ENCODE results near the gene UPF1. TPM values are rescaled to one million over a fixed set of nuclear protein-coding genes. Genes with fewer than 3 reads are reported as not detected.
A peak's percentile ranks its signal among the peaks of the same experiment; 100 is the strongest.

Gene UPF1
- total RNA-seq, 1 experiment from 2014 or later: 92.6 TPM

GRCh38 chr19:18878058-18878797 is 46.5 kb downstream of the UPF1 start:
- Histone ChIP-seq H3K4me3 (ENCODE audit: insufficient read depth, low read depth, low read length) (no peak overlapping the region), H3K36me3 (replicated peaks; ENCODE audit: control insufficient read depth, insufficient read depth, low read length) (peaks cover 1% of the 10 kb centered on the region; the same call in 1 of the 2 replicates), H3K27me3 (ENCODE audit: control insufficient read depth, insufficient read depth, low read length) (no peaks in the 10 kb centered on the region)
- DNase-seq: no peak

- no peak for DNase-seq
- Histone ChIP-seq H3K36me3 (replicated peaks; ENCODE audit: control insufficient read depth, insufficient read depth, low read length) (peaks cover 1% of the 10 kb centered on the region; the same call in 1 of the 2 replicates), H3K27me3 (ENCODE audit: control insufficient read depth, insufficient read depth, low read length) (no peaks in the 10 kb centered on the region), H3K4me3 (ENCODE audit: insufficient read depth, low read depth, low read length) (no peak overlapping the region)
Observed at GRCh38 chr19:18878858-18879578, 47.3 kb downstream of the UPF1 start.

GRCh38 chr19:18879579-18880373 is 48.0 kb downstream of the UPF1 start:
- DNase-seq: peak; percentile 94
- Histone ChIP-seq H3K4me3 (ENCODE audit: insufficient read depth, low read depth, low read length) (no peak overlapping the region), H3K27me3 (ENCODE audit: control insufficient read depth, insufficient read depth, low read length) (no peaks in the 10 kb centered on the region), H3K36me3 (replicated peaks; ENCODE audit: control insufficient read depth, insufficient read depth, low read length) (peaks cover 1% of the 10 kb centered on the region; the same call in 1 of the 2 replicates)

- H3K36me3 ChIP-seq (replicated peaks; ENCODE audit: control insufficient read depth, insufficient read depth, low read length): peaks cover 1% of the 10 kb centered on the region; the same call in 1 of the 2 replicates
- DNase-seq: no peak
- H3K27me3 ChIP-seq (ENCODE audit: control insufficient read depth, insufficient read depth, low read length): no peaks in the 10 kb centered on the region
- no peak overlapping the region for H3K4me3 ChIP-seq (ENCODE audit: insufficient read depth, low read depth, low read length)
Observed at GRCh38 chr19:18881491-18881890, 49.7 kb downstream of the UPF1 start.

- no peak for DNase-seq
- Histone ChIP-seq H3K36me3 (replicated peaks; ENCODE audit: control insufficient read depth, insufficient read depth, low read length) (no peaks in the 10 kb centered on the region; the same call in 1 of the 2 replicates), H3K4me3 (ENCODE audit: insufficient read depth, low read depth, low read length) (no peak overlapping the region), H3K27me3 (ENCODE audit: control insufficient read depth, insufficient read depth, low read length) (no peaks in the 10 kb centered on the region)
Observed at GRCh38 chr19:18883526-18884304, 52.0 kb downstream of the UPF1 start.

- no peak overlapping the region for H3K4me3 ChIP-seq (ENCODE audit: insufficient read depth, low read depth, low read length)
- H3K27me3 ChIP-seq (ENCODE audit: control insufficient read depth, insufficient read depth, low read length): no peaks in the 10 kb centered on the region
- H3K36me3 ChIP-seq (replicated peaks; ENCODE audit: control insufficient read depth, insufficient read depth, low read length): no peaks in the 10 kb centered on the region; the same call in 1 of the 2 replicates
- DNase-seq: no peak
Observed at GRCh38 chr19:18886972-18887371, 55.2 kb downstream of the UPF1 start.

- peaks cover 7% of the 10 kb centered on the region; the same call in 1 of the 2 replicates for H3K27me3 ChIP-seq (ENCODE audit: control insufficient read depth, insufficient read depth, low read length)
- H3K4me3 ChIP-seq (ENCODE audit: insufficient read depth, low read depth, low read length): no peak overlapping the region
- no peak for DNase-seq
- no peaks in the 10 kb centered on the region; the same call in none of the 2 replicates for H3K36me3 ChIP-seq (replicated peaks; ENCODE audit: control insufficient read depth, insufficient read depth, low read length)
Observed at GRCh38 chr19:18889949-18890745, 58.4 kb downstream of the UPF1 start.

- peaks cover 16% of the 10 kb centered on the region; the same call in 1 of the 2 replicates for H3K27me3 ChIP-seq (ENCODE audit: control insufficient read depth, insufficient read depth, low read length)
- no peak overlapping the region for H3K4me3 ChIP-seq (ENCODE audit: insufficient read depth, low read depth, low read length)
- no peak for DNase-seq
- no peaks in the 10 kb centered on the region; the same call in none of the 2 replicates for H3K36me3 ChIP-seq (replicated peaks; ENCODE audit: control insufficient read depth, insufficient read depth, low read length)
Observed at GRCh38 chr19:18893587-18894253, 62.0 kb downstream of the UPF1 start.

GRCh38 chr19:18894254-18895037 is 62.7 kb downstream of the UPF1 start:
- H3K36me3 ChIP-seq (replicated peaks; ENCODE audit: control insufficient read depth, insufficient read depth, low read length): no peaks in the 10 kb centered on the region; the same call in none of the 2 replicates
- peak overlapping the region; percentile 70 for H3K4me3 ChIP-seq (ENCODE audit: insufficient read depth, low read depth, low read length)
- H3K27me3 ChIP-seq (ENCODE audit: control insufficient read depth, insufficient read depth, low read length): peaks cover 16% of the 10 kb centered on the region; the same call in 1 of the 2 replicates
- DNase-seq: peak; percentile 97

GRCh38 chr19:18895038-18895823 is 63.5 kb downstream of the UPF1 start:
- DNase-seq: peak; percentile 95
- no peaks in the 10 kb centered on the region; the same call in none of the 2 replicates for H3K36me3 ChIP-seq (replicated peaks; ENCODE audit: control insufficient read depth, insufficient read depth, low read length)
- H3K27me3 ChIP-seq (ENCODE audit: control insufficient read depth, insufficient read depth, low read length): peaks cover 16% of the 10 kb centered on the region; the same call in 1 of the 2 replicates
- peak overlapping the region; percentile 70 for H3K4me3 ChIP-seq (ENCODE audit: insufficient read depth, low read depth, low read length)

- peak; percentile 99 for DNase-seq
- Histone ChIP-seq H3K27me3 (ENCODE audit: control insufficient read depth, insufficient read depth, low read length) (peaks cover 16% of the 10 kb centered on the region; the same call in 1 of the 2 replicates), H3K4me3 (ENCODE audit: insufficient read depth, low read depth, low read length) (peak within 1 kb of the TSS; percentile 70), H3K36me3 (replicated peaks; ENCODE audit: control insufficient read depth, insufficient read depth, low read length) (no peaks in the 10 kb centered on the region; the same call in none of the 2 replicates)
Observed at GRCh38 chr19:18895824-18896341, 64.1 kb downstream of the UPF1 start, which contains the start of gene CERS1. CERS1 (minus strand) TSS chr19:18896158; CDS start chr19:18896072, 86 bp downstream.

All from H7 (cell line).